DND-41 (cell line): ENCODE measurements around the gene ATXN7.

Experiments
- EZH2 ChIP-seq: IDR thresholded peaks from 3 replicates; pipeline ENCODE4 v1.6.1; 2012; ENCODE audit warnings: borderline replicate concordance, low read depth, mild to moderate bottlenecking, moderate library complexity, low read length, inconsistent platforms; ENCODE audit not compliant: severe bottlenecking
- TF ChIP-seq, protein P1 (sequence below): IDR thresholded peaks from 2 replicates; pipeline ENCODE4 v1.5.1; 2012; ENCODE audit warnings: borderline replicate concordance, low read length, moderate library complexity, mild to moderate bottlenecking; ENCODE audit not compliant: poor library complexity, severe bottlenecking; ENCODE audit errors: extremely low read depth

DNA sequence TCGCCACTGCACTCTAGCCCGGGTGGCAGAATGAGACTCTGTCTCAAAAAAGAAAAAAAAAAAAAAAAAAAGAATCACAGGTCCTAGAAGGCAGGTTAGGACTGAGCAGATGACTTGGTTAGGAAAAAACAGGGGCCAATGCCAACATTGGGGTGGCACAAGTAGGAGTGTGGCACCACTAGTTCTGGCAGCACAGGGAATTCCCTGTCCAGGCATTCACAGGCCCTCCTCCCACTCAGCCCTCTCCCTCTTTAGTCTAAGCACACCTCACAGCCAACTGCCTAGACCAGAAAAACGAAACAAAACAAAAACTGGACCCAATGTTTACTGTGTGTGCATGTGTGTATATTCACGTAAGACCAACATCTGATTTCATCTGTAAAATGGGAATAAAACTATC is 10.6 kb upstream of the ATXN7 start:
- TF ChIP-seq, protein P1, sequence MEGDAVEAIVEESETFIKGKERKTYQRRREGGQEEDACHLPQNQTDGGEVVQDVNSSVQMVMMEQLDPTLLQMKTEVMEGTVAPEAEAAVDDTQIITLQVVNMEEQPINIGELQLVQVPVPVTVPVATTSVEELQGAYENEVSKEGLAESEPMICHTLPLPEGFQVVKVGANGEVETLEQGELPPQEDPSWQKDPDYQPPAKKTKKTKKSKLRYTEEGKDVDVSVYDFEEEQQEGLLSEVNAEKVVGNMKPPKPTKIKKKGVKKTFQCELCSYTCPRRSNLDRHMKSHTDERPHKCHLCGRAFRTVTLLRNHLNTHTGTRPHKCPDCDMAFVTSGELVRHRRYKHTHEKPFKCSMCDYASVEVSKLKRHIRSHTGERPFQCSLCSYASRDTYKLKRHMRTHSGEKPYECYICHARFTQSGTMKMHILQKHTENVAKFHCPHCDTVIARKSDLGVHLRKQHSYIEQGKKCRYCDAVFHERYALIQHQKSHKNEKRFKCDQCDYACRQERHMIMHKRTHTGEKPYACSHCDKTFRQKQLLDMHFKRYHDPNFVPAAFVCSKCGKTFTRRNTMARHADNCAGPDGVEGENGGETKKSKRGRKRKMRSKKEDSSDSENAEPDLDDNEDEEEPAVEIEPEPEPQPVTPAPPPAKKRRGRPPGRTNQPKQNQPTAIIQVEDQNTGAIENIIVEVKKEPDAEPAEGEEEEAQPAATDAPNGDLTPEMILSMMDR, result no peak
- TF ChIP-seq EZH2, result no peak
